GM18858 (cell line): ENCODE measurements around the gene ANK3.

Experiments used
- ATAC-seq: cut with Tn5 transposase; IDR thresholded peaks from one replicate; pipeline ENCODE4 v1.9.1; 2021; ENCODE audit not compliant: unreplicated experiment

ANK3 gene

DNA sequence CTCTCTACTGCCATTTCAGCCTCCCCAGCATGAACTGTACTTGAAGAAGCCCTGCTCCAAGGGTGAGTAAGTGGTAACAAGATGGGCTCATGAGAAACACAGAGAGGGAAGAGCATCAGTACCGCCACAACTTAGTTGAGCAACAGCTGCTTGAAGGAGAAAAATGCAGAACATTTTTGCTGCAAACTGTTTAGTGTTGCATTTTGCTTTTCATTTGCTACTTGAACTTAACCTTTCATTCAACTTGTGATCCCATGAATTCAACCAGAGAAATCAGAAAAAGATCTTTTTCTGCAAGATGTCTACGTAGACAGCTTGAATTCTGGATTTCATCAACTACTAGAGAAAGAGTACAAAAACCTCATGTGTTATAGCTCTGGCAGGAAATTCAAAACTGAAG is 40.7 kb downstream of the ANK3 start:
- ATAC-seq: no peak

DNA sequence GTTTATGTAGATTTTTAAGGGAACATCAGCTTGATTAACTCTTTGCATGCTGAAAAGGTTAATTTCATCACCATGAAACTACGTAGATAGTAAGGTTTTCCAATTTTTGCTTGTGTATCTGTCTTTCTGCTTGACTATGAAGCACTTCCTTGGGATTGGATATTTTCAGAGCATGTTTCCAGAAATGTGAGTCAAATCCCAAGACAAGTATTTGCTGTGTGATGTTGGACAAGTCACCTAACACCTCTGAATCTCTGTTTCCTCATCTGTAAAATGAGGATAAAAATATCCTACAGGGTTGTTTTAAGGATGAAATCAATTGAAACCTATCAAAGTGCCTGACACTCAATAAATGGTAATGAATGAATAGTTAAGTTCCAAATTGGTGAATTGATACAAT is 42.4 kb downstream of the ANK3 start:
- no peak for ATAC-seq

DNA sequence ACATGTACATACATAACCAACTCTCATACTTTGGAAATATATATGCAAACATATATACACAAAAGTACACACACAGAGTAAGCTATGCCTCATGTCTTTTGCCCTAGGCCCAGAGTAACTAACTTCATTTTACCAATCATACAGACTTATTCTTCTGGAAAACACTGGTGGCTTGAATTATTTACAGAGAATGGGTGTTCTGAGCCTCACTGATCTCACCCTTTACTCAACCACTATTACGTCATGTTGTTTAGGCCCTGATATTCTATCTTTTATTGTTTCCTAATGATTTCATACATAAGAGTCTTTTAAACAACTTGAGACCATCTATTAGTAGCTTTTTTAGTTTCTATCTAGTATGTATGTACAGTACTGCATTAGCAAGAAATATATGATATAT is 43.0 kb downstream of the ANK3 start:
- no peak for ATAC-seq

DNA sequence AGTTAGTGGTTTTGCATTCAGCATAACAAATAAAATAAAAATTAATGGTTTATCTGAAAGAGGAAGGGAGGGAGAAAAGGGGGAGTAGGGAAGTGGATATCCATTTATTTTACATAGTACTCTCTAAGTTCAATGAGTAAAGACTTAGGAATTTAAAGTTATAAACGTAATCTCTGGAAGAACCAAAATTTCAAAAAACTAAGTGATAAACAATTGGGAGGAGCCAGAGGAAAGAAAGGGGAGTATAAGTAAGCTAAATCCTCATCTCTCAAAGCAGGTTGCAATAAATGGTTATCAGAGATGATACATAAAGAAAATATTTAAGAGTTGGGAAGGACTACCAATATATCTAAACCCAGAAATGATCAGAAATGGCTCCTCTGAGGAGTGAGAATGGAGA is 46.4 kb downstream of the ANK3 start:
- no peak for ATAC-seq

DNA sequence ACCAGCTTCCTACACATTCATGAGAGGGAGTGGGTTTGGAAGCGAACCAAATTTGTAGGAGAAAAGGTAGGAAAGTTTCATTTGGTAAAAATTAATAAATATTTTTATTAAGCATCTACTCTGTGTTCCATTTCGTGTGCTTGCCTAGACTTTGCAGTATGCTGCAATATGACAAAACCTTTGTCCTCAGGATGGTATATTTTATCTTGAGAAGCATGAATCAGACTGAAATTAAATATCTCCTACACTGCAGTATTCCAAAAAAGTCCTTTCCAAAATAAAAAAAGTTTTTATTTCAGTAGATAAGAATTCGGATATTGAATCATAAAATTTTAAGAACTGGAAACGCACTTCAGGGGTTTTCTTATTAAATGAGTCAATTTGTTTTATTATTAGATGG is 47.7 kb downstream of the ANK3 start:
- no peak for ATAC-seq

- no peak for ATAC-seq
Measured at GRCh38 chr10:60340973-60341372, 48.7 kb downstream of the ANK3 start.

DNA sequence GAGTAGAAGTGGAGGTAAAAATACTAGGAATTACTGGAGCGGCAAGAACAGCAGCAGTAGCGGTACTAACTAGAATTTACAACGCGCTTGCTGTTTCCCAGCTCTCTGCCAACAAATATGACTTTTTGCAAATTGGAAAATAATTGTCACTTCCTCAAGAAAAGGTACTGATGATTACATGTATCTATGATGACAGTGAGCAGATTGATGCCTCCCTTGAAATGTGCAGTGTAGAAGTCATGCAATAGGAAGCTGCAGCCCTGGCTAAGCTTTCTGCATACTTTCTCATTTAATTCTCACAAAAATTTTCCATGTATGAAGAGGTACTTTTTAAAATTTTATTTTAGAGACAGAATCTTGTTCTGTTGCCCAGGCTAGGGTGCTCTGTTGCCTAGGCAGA is 49.9 kb downstream of the ANK3 start:
- no peak for ATAC-seq

GRCh38 chr10:60338786-60339185 is 50.9 kb downstream of the ANK3 start:
- no peak for ATAC-seq

DNA sequence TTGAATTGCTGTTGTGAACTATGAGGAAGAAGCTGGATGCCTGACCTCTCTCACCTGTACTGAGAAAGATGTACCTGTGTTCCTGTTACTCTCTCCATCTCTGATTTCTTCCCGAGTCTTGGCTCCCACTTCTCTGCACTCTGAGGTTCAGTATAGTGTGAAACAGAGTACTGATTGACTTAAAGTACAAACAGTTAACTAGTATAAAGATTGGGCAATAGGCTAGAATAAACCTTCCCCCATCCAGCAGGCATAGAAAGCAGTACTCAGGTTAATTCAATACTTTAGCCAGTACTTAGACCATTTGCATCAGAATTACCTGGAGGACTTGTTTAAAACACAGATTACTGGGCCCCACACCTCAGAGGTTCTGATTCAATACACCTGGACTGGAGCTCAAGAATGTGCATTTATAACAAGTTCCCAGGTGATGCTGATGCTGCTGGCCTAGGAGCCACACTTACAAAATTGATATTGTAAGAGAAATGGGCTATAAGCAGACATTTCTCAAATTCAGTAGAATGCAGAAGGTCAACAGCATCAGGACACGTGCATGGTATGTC is 51.6 kb downstream of the ANK3 start:
- no peak for ATAC-seq

DNA sequence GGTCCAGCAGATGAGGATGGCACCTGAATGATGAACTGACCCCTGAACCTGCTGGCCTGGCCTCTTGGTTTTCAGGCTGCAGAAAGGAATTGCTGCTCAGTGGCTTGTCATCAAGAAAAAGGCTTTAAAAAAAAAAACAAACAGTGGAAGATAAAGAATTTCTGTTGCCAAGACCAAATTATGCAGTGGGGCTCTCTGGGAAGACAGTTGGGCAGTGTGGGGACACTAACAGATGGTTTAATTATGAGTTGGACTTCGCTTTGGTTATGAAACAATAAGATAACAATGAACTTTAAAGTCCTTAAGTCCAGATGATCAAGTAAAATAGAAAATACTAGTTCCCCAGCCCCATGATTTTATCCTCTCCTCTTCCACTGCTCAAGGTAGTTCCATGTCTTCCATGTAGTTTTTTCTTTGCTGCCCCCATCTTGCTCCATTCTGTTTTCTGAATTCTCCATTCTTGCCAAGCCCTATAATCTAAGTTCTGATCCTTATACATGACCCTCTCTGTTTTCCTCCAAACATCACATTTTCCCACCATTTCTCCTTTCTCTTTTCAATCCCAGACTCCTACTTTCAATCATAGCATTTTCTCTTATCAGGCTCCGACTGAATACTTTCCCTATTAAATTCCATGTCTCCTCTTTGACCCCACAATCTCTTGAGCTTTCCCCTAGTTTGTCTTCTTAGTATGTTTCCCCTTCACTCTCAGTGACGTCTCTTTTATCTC is 52.6 kb downstream of the ANK3 start:
- ATAC-seq: no peak

GRCh38 chr10:60335708-60336107 is 54.0 kb downstream of the ANK3 start:
- no peak for ATAC-seq

- no peak for ATAC-seq
Measured at GRCh38 chr10:60334991-60335390, 54.7 kb downstream of the ANK3 start.

DNA sequence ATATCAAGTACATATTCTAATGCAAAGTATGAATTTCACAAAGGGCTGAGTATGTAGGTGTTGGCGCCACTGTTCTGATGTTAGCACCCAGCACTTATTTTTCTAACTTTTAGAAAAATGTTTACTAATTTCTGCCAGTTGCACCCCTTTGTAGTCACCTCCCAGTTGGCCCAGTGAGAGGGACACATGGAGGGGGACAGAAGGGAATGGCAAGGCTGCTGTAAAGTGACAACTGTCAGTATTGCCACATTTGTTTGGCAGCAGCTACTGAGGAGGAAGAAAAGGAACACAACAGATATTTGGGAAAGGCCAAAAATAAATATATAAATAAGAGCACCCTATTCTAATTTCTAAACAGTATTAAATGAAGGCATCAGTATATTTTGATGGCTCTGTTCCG is 57.3 kb downstream of the ANK3 start:
- ATAC-seq: no peak

DNA sequence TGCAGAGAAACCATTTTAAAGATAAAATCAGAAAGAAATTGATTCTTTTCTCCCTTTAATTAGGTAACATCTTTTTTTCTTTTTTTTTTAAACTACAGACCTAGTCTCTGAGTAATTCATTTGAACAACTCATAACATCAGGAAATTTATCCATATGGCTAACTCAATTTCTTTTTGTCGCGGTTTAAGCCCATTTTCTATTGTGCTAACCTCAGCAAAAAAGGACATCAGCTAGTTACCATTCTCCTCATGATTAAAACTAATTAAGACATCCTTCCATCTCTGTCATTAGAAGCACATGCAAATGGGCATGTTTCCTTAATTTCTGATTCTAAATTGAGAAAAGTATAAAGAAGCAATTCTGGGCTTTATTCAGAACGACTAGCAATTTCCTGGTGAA is 57.8 kb downstream of the ANK3 start:
- no peak for ATAC-seq

- ATAC-seq: no peak
Measured at GRCh38 chr10:60323162-60323561, 66.5 kb downstream of the ANK3 start.

- no peak for ATAC-seq
Measured at GRCh38 chr10:60320666-60321065, 69.0 kb downstream of the ANK3 start.

DNA sequence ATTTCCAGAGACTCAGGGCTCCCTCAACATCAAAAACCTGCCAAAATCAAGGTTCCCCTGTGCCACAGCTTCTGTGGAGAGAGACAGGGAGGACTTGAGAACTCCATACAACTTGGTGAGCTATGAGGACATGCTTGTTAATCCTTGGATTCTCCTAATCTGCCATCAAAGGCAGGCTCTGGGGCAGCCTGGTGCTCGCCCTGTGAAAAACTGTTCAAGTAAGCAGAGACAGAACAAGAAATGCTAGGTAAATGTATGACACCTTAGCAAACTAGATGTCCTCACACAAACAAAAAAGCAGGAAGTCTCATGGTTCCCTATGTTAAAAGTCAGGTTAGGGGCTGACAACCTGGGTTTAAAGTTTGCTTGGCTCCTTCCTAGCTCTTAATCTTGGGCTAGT is 73.6 kb downstream of the ANK3 start:
- ATAC-seq: no peak

DNA sequence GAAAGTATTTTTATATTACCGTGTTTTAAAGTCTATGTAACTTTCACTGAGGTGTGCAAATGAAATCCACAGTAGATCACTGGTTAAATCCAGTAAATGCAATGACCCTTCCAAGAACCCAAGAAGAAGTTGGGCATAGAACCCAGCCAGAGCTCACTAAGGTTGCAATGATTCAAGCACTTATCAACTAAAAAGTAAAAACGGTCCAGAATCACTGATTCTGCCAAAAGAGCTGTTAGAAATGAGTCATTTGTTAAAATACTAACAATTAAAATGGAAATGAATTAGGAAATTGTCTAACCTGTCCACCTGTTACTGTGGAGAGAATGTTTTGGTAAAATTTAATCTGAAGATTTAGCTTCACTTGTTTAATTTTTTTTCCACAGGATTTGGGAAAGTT is 74.4 kb downstream of the ANK3 start:
- ATAC-seq: no peak

- ATAC-seq: no peak
Measured at GRCh38 chr10:60314069-60314940, 75.4 kb downstream of the ANK3 start.

GRCh38 chr10:60313589-60313952 is 76.1 kb downstream of the ANK3 start:
- no peak for ATAC-seq

- no peak for ATAC-seq
Measured at GRCh38 chr10:60312818-60313588, 76.7 kb downstream of the ANK3 start.
